COR-L47 (cell line): ENCODE measurements around the gene HIVEP3.

Experiments
- DNase-seq: peaks from one replicate; lab custom pipeline; 2025; lab: John Stamatoyannopoulos, UW

HIVEP3 gene

DNA sequence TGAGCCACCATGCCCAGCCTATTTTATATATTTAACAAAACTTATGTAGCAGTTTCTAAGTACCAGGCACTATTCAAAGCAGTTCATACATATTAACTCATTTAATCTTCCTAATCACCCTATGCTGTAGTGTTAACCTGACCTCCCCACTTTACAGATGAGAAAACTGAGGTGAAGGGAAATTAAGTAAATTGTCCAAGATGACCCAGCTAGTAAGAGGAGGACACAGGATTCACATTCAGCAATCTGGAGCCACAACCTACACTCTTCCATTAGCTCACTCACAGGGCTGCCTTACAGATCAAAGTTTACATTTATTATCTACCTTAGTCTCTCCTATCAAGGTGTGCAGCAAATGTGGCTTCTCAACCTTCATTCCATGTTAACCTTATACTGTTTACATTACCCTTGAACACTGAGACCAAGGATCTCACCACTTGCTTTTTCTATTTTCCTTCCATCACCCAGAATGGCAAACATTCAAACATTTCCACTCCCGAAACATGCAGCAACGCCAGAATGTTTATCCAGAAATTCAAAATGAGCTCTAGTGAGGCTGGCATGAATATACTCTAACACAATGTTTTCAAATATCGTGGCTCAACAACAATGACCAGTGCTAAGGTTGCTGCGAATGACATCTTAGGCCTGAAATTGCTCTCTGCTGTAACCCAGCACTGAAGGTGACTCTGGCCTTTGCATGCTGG is 24.5 kb downstream of the HIVEP3 start:
- DNase-seq: no peak

DNA sequence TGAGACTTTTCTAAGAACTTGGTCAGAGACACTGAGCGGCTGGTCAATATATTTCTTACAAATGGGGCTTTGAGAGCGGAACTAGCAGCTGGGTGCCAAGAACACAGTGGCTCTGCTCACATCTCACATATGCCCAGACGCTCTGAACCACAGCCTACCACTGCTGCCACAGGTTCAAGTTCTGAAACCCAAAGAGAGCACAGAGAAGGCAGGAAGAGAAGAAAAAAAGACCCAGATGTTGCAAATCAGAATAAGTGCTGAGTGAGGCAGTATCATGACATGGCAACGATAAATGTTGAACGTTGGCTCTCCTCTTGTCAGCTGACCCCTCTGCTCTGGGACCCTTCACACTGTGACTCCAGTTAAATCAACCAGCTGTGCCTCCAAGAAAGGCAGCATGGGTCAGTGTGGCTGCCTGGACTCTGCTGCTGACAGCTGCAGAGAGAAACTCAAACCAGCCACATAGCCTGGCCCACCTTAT is 26.4 kb downstream of the HIVEP3 start:
- DNase-seq: no peak

DNA sequence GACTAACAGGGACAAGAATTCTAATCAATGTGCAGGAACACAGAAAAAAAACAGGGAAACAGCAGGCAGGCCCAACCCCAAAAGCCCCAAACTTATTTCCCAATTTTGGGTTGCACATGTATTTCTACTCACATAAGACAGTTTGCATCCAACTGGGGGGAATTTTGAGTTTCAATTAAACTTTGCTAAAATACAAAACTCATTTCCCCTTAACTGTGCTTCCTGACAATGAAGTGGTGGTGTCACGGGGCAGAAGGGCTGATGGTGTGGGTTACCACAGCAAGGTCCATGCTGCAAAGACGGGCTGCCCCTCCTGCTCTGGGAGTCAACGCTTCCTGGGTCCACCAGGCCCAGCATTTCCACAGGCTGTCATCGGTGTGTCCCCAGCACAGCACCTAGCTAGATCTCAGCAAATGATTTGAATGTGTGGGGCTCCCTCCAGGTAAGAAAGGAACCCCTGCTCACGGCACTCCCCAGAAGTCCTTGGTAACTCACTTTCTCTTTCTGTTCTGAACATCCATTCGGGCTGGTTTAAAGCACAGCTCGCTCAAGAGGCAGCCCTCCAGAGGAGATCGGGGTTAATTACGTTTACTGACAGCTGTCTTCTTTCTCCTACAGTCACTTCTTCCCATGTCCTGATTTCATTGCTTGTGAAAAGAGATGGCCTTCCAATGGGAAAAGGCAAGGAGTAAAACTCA is 27.4 kb downstream of the HIVEP3 start:
- no peak for DNase-seq

DNA sequence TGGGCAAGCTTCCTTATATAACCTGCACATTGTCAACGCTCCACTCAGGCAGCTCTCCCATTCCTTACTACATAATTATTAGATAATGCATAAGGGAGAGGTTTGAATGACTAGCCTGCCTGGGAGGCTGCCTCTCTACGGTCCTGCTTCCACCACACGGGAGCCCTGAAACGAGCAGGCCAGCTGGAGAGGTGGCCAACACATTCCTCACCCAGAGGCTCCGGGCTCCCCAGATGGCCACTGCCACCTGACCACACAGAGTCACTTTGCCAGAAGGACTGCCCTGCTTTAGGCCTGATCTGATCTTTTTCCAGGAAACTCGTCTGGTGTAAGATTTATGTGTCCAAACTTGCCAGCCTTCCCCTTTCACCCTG is 27.9 kb downstream of the HIVEP3 start:
- no peak for DNase-seq

DNA sequence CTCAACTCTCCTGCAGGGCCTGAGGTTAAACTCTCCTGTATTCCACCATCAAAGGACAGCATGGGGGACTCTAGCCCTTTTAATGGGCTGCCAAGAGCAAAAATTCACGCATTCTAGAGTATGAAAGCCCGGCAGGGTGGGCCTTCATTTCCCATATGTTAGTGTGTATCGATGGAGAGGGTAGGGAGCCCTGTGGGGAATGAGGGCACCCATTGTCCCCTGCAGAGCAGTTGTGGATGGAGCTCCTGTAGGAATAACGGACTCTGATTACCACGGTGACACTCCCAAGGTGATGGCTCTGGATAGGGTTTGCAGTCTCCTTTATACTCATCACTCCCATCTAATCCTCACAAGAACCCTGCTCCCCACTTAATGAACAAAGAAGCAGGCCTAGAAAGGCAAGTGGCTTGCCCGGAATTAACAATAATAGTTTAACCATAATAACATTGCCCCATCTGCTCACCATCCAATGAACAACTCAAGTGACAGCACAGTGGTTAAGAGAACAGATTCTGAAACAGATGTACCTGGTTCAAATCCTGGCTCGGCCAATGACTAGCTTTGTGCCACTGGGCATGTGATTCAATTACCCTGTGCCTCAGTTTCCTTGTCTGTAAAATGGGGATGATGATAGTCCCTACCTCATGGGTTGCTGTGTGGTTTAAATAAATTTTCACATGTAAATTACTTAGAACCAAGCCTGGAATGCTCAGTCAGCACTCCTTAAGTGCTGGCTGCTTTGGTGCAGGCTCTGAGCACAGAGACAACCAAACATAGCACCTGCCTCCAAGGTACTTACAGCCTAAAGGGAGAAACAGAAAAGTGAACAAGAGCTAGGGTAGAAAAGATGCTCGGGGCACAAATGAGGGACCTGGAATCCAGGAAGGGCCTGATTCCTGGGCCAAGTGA is 29.0 kb downstream of the HIVEP3 start:
- no peak for DNase-seq

DNA sequence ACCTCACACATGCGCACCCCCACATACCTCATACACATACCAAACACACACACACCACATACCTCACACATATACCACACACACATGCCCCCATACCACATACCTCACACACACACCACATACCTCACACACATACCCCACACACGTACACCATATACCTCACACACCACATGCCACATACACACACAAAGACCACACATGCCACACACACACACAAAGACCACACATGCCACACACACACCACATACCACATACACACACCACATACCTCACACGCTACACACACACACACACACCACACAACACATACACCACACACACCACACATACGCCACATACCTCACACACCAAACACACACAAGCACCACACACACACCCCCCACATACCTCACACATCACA is 30.0 kb downstream of the HIVEP3 start:
- no peak for DNase-seq

DNA sequence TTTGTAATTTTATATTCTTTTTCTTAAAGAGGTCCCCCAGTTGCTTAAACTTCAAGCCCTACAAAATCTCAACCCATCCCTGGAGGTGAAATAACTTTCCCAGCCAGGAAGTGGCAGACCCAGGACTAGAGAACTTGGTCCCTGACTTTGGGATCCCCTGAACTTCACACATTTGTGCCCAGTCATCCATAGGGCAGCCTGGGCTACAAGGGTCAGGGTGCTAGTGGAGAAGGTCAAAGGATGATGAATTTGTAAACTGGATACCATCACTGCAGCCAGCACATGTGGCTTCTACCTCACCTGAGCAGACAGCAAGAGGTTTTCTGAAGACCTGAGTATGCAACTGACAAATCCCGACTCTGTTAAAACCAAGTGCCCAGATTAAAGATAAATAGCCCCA is 31.4 kb downstream of the HIVEP3 start:
- DNase-seq: no peak

DNA sequence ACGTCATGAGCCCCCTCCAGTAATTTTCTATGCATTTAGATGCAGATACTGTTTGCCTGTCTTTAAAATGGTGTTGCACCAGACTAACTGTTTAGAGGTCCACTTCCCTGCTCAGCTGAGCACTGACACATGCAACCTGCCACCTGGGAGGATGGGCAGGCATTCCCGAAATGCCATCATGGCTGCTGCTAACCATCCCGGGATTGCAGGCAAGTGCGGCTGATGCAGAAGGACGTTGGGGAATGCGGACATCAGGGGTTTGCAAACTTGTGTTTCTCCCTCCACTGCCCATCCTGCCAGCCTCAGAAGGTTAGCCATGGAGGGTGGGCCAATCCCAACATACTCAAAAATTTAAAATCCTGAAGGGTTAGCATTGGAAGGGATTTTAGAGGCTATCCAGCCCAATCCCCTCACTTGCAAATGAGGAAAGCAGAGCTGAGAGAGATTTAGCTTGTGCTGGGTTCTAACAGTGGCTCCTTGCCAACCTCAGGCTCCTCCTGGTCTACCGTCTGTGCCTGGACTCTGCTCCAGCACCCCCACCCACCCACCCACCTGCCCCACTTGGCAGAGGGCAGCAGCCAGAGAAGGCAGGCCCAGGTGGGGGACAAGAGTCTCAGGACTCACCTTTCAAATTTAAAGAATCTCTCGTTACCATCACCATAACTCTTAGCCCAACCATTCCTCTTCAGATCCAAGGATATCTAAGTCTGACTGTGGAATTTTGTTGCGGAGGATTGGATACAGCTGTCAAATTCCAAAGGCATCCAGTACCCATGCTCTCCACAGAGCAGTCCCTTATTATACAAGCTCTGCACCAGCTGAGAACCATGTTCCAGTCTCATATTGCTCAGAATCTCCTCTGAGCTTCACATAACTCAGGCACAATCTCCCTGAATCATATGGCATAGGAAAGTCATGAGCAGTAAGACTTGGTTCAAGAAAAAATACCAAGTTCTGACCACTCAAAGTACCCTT is 34.2 kb downstream of the HIVEP3 start:
- no peak for DNase-seq

DNA sequence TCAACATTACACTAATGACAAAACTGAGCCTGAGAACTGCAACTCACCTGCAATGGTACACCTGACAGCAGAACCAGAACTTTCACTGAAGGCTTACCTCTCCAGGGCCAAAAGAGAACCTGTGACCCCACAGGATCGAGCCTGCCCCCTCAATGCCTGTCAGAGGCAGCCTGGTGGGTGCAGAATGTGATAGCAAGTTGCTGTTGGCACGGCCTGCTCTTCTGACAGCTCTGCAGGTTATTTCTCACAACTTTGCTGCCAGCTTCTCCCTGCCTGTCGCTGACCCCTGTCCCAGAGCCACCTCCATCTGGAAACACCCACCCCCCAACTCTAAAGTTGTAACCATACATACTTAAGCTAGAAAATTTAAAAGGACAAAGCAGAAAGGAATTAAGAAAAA is 35.2 kb downstream of the HIVEP3 start:
- DNase-seq: no peak

DNA sequence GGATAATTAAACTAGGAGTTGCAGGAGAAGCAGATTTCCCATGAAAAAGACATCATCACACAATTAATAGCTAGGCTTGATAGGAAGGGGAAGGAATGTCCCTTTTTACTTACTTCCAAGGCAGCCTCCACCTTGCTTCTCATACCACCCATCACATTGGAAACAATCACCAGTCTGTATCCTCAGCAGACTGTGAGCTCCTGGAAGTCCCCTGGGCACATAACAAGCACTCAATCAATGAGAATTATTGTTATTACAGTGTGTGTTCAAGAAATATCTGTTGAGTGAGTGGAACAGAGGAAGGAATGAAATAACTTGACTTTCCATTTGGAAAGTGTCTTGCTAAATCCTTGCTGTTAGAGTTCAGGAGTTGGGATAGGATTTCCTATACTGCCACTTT is 36.2 kb downstream of the HIVEP3 start:
- DNase-seq: no peak

DNA sequence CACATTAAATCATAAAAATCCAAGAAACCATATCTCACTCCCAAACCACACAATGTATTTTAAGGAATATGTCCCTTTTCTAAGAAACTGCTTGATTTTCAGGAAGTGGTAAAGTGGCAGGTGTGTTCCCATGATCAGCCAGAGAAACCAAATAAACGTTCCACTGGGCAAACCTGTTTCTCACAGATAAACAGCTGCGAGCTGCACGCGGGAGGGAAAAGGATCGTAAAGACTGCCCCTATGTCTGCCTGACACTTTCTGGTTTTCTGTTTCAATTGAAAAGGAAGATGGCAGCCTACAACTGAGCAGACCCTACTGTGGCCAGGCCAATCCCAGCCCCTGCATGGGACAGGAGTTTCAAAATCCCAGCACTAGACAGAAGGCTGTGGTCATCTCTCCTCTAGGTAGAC is 36.6 kb downstream of the HIVEP3 start:
- DNase-seq: peak; percentile 40

DNA sequence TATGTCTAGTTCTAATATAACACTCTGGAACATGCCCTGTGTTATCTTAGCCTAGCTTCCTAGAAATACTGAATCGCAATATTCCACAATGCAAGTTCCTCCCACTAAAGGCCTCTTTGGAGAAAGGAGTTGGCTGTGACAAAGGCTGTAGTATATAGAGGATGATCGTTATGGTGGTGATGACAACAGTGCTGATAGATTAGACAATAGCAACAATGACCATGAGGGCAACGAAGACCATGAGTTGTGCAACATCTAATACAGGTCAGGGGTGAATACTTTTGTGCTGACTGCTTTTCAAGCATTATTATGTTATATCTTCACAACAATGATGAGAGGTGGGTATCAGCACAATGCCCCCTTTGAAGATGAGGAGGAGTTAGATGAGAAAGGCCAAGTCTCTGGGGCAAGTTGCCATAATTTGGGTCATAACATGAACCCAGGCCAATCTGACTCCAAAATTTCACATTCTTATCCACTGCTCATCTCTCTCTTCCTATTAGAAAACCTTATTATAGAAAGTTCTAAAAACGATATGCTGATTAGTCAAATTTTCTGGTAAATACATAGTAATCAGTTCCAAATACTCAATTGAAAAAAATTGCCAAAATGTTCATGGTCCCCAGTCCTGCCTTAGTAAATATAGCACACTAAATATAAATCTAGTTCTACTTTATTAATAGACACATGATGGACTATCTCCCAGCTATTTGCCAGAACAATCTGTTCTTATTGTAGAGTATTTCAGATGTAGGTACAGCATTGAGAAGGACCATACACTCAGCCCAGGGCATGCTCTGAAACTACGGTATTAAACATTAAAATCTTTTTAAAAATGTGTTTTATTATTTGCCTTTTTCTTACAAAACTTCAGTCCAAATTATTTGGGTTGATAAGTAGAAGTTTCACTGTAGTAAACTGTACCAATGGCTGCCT is 37.5 kb downstream of the HIVEP3 start:
- no peak for DNase-seq

DNA sequence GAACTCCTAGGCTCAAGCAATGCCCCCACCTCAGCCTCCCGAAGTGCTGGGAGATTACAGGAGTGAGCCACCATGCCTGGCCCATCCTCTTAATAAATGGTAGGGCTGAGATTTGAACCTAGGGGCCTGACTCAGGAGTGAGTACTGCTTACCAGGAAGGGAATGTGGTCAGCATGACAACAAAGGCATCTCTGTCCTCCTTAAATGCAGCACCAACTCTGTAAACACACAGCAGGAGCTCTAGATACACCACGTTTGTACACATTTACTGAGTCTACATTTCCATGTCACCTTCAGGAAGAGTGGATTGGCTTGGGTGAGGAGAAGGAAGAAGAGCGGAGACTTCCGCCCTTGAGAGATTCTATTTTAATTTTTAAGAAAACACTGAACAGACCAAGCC is 38.5 kb downstream of the HIVEP3 start:
- DNase-seq: no peak

DNA sequence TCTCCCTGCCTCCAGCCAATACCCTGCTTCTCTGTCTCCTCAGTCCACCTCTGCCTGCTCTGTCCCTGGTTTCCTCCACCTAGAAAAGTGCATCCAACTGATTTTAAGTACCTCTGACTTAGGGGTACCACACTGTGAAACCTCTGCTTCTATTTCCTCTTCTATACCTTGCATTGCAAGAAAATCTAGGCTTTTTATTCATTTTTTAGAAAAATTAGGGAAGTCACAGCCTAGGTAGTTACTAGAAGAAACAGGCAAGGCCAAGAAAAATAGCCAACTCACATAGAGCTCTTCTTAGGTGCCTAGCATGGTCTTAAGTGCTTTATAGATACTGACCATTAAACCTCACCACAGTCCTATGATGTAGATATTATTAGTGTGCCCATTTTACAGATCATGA is 39.1 kb downstream of the HIVEP3 start:
- DNase-seq: no peak

DNA sequence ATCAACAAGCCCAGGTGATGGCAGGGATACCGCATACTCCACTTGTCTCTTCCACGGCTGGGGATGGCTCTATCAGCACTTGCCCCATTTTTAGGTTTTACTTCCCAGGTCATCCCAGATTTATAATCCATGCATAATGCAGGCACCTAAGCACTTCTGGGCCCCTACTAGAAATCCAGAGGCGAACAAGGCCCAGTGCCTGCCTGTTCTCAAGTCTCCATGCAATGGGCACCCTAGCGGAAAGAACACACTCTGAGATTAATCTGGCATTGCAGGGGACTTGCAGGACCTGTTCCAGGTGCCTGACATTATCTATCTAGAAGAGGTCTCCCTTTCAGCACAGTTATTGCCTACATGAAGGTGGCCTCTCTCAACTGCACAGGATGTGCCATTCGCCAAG is 39.8 kb downstream of the HIVEP3 start:
- no peak for DNase-seq

DNA sequence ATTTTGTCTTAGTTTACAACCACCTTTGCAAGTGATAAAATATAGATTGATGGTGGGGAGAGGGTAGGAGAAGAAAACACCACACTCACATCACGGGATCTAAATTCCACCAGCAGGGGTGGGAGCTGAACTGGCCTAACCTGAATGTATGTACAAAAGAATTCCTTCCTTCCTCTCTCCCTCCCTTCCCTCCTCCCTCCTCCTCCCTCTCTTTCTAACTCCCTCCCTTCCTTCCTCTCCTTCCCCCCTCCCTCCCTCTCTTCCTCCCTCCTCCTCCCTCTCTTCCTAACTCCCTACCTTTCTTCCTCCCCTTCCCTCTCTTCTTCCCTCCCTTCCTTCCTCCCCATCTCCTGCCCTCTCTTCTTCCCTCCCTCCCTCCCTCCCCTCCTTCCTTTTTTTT is 40.2 kb downstream of the HIVEP3 start:
- no peak for DNase-seq

DNA sequence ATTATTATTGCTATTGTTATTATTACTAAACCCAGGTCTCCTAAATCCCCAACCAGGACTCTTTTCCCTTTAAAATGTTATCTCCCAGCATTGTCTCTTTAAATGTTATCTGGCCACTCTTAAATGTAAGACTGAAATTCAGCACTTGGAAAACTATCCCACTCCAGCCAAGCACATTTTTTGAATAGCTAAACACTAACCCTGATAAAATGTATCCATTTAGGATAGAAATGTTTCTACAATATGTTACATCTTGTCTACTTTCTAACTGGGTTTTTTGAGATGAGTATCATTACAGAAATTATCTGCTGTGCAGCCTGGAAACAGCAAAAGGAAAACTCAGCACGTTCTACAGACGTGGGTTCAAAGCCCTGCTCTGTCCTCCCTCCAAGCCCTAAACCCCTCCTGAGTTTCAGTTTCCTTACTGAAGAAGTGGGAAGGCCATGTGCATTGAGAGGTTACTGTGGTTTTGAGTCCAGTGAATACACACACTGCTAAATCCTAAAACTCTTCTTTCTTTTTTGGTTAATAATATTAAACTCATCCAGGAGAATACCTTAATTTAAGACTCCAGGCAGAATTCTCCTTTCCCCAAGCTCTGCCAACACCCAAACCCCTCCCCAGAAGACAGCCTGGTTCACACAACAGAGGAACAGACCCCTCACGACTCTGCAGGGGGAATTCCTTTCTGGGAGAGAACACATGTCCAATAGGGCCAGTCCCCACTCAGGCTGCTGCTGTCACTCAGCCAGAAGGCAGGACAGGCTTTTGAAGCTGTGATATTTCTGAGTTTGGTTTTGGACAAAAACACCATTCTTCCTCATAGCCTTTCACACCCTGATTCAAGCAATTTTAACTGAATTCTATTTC is 41.9 kb downstream of the HIVEP3 start:
- no peak for DNase-seq

DNA sequence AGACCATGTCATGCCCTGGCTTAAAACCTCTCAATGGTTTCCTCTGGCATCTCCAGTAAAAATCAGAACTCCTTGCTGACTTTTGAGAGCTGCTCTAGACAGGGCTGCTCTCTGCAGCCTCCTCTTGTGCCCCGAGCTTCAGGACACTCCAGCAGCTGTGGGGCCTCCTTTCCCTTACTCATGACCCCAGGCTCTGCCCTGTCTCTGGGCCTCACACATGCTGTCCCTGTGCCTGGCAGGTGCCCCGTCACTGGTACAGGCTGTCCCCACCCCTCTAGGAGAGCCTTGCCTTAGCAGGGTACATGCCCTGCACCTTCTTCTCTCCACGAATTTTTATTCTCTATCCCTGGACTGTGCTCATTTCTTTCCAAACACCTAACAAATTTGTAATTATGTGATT is 43.2 kb downstream of the HIVEP3 start:
- DNase-seq: no peak

DNA sequence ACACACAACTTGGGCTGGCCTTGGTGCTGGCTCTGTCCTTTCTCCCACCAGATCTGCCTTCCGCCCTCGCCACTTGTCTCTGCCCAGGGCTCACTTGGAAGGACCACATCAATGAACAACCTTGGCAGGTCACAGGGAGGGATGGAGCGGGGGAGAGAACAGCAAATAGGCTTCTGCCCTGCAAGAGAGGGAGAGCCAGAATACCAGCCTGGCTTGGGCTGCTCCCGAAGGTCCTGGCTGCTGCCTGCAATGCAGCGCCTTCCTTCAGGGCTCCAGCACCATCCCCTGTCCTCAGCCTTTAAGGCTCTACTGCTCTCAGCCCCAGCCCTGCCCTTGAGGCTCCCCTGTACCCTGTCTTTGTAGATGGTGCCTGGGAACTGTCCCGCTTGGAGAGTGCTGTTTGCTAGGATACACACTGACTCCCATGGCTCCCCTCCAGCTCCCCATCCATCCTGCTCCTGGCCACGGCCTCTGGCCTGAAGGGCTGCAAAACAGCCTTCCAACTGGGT is 43.8 kb downstream of the HIVEP3 start:
- DNase-seq: no peak
